Right ventricle myocardium inferior (tissue), 1 donor: ENCODE measurements around the gene PHLDA2. TPM values are rescaled to one million over a fixed set of nuclear protein-coding genes. Genes with fewer than 3 reads are reported as not detected.

Source experiments
- ATAC-seq: fragments of 200-7000 bp; cut with Tn5 transposase; one replicate; pipeline ENCODE4 v1.9.1; 2020; ENCODE audit warnings: mild to moderate bottlenecking, moderate library complexity
- DNase-seq: peaks from one replicate; pipeline ENCODE4 v3.0.0; 2021; ENCODE audit errors: missing footprints
- intact Hi-C: fragments of 100-400 bp; cut with DNase I; formaldehyde crosslinking; loops from one replicate; pipeline ENCODE4 v1.11.0; 2022
- total RNA-seq: library from RNA; stranded (reverse); fragmentation: NEBNext Ultra II Directional; extraction: Animal tissue kit (Norgen Biotek cat#: 25700); gene quantifications from one replicate; pipeline ENCODE4 v1.2.1, GENCODE V29; 2021
- donor health status: DM: no; HTN: yes; CAD: no; lungs with severe emphysema.

The PHLDA2 gene
- total RNA-seq, 1 donor from 2014 or later = 0.65 TPM

- intact Hi-C loops = no loop called here
- no peak for ATAC-seq
- no peak for DNase-seq
These were observed 24.8 kb downstream of the PHLDA2 start for GRCh38 chr11:2904153-2905052.

- intact Hi-C loops = no loop called here
- no peak for ATAC-seq
These were observed 25.6 kb downstream of the PHLDA2 start for GRCh38 chr11:2903672-2904011.

GRCh38 chr11:2902784-2903671 is 26.2 kb downstream of the PHLDA2 start:
- ATAC-seq = no peak
- intact Hi-C loops = no loop called here

More at GRCh38 chr11:2903672-2904011, 25.6 kb downstream of the PHLDA2 start:
- DNase-seq = no peak

GRCh38 chr11:2901854-2902783 is 27.1 kb downstream of the PHLDA2 start:
- intact Hi-C loops = no loop called here
- ATAC-seq (peak; percentile 92), DNase-seq (peak; percentile 98)

More at GRCh38 chr11:2902784-2903671, 26.2 kb downstream of the PHLDA2 start:
- DNase-seq = no peak

GRCh38 chr11:2901196-2901796 is 27.9 kb downstream of the PHLDA2 start:
- ATAC-seq = no peak
- intact Hi-C loops = no loop called here
- DNase-seq = no peak

GRCh38 chr11:2899080-2899783 is 30.0 kb downstream of the PHLDA2 start:
- intact Hi-C loops = loop anchor here (10.0 kb wide), 2 partner anchors 594 to 704 kb away; partner anchors contain the start of genes C11orf21 and TSPAN32
- no peak for DNase-seq
- ATAC-seq = no peak

GRCh38 chr11:2898366-2899079 is 30.7 kb downstream of the PHLDA2 start:
- DNase-seq (no peak), ATAC-seq (peak; percentile 27)
- intact Hi-C loops = loop anchor here (10.0 kb wide), 2 partner anchors 594 to 704 kb away; partner anchors contain the start of genes C11orf21 and TSPAN32

GRCh38 chr11:2897048-2897447 is 32.2 kb downstream of the PHLDA2 start:
- no peak for ATAC-seq
- peak; percentile 32 for DNase-seq
- intact Hi-C loops = loop anchor here (10.0 kb wide), 2 partner anchors 592 to 702 kb away; partner anchors contain the start of genes C11orf21 and TSPAN32

- intact Hi-C loops = loop anchor here (10.0 kb wide), 2 partner anchors 591 to 701 kb away; partner anchors contain the start of genes C11orf21 and TSPAN32
- peak; percentile 46 for DNase-seq
- no peak for ATAC-seq
These were observed 33.2 kb downstream of the PHLDA2 start for GRCh38 chr11:2896047-2896446.

- intact Hi-C loops = loop anchor here (10.0 kb wide), 2 partner anchors 589 to 699 kb away; partner anchors contain the start of genes C11orf21 and TSPAN32
- ATAC-seq (no peak), DNase-seq (peak; percentile 14)
These were observed 35.3 kb downstream of the PHLDA2 start for GRCh38 chr11:2893935-2894334.

GRCh38 chr11:2892967-2893528 is 36.2 kb downstream of the PHLDA2 start:
- no peak for ATAC-seq
- peak; percentile 57 for DNase-seq
- intact Hi-C loops = loop anchor here (1.0 to 10.0 kb wide), 3 partner anchors 360 to 698 kb away; partner anchors contain the start of genes C11orf21 and TSPAN32

GRCh38 chr11:2892215-2892966 is 36.8 kb downstream of the PHLDA2 start:
- ATAC-seq (peak; percentile 40), DNase-seq (peak; percentile 83)
- intact Hi-C loops = loop anchor here (1.0 to 10.0 kb wide), 3 partner anchors 359 to 698 kb away; partner anchors contain the start of genes C11orf21 and TSPAN32

GRCh38 chr11:2891326-2892214 is 37.6 kb downstream of the PHLDA2 start:
- DNase-seq (peak; percentile 81), ATAC-seq (peak; percentile 24)
- intact Hi-C loops = loop anchor here (1.0 to 10.0 kb wide), 3 partner anchors 358 to 697 kb away; partner anchors contain the start of genes C11orf21 and TSPAN32
